Activated CD8-positive, alpha-beta memory T cell treated with anti-CD3 and anti-CD28 coated beads for 24 hours (primary cell): ENCODE results near the gene SFXN2.

Experiments used
- DNase-seq: peaks from one replicate; pipeline ENCODE4 v3.0.0-alpha.2; 2020

SFXN2 gene

GRCh38 chr10:102779680-102780526 is 65.5 kb downstream of the SFXN2 start:
- DNase-seq, result no peak

- no peak for DNase-seq
These were observed 66.0 kb downstream of the SFXN2 start for GRCh38 chr10:102780527-102780808.

- no peak for DNase-seq
These were observed 66.9 kb downstream of the SFXN2 start for GRCh38 chr10:102781090-102781920.

GRCh38 chr10:102781921-102782557 is 67.6 kb downstream of the SFXN2 start:
- no peak for DNase-seq

GRCh38 chr10:102782673-102783551 is 68.5 kb downstream of the SFXN2 start:
- no peak for DNase-seq

- no peak for DNase-seq
These were observed 69.1 kb downstream of the SFXN2 start for GRCh38 chr10:102783568-102783967.

GRCh38 chr10:102785818-102786217 is 71.4 kb downstream of the SFXN2 start:
- DNase-seq, result no peak

GRCh38 chr10:102791754-102792395 is 77.4 kb downstream of the SFXN2 start:
- no peak for DNase-seq
